SU-DHL-6 (cell line): ENCODE data around the gene OSBPL5.

Experiments
- H2AFZ ChIP-seq: fragments of 200-600 bp; sonication (generic); 2 replicates; pipeline ENCODE4 v1.6.1; 2014; ENCODE audit warnings: low read depth, mild to moderate bottlenecking, moderate library complexity, mixed read lengths, antibody characterized with exemption, low read length; ENCODE audit not compliant: severe bottlenecking
- H3F3A ChIP-seq: fragments of 200-600 bp; shearing (Covaris generic); 2 replicates; pipeline ENCODE4 v1.6.0; 2016; ENCODE audit warnings: antibody characterized with exemption, mild to moderate bottlenecking; ENCODE audit not compliant: insufficient read depth
- H3K27ac ChIP-seq: fragments of 200-600 bp; sonication (generic); 2 replicates; pipeline ENCODE4 v1.5.1; 2016; ENCODE audit warnings: low read depth, mild to moderate bottlenecking, low read length, moderate library complexity, mixed read lengths
- H3K27me3 ChIP-seq: fragments of 200-600 bp; sonication (generic), shearing (Covaris generic); 2 replicates; pipeline ENCODE4 v1.6.0; 2014; ENCODE audit warnings: mild to moderate bottlenecking, low read length
- H3K36me3 ChIP-seq: fragments of 200-600 bp; sonication (generic); 2 replicates; pipeline ENCODE4 v1.6.1; 2014; ENCODE audit warnings: mild to moderate bottlenecking, low read length, mixed read lengths
- H3K4me2 ChIP-seq: fragments of 300-600, 200-600 bp; shearing (Covaris generic), sonication (generic); 2 replicates; pipeline ENCODE4 v1.6.0; 2014; ENCODE audit warnings: low read length, low read depth, mild to moderate bottlenecking; ENCODE audit not compliant: poor library complexity, severe bottlenecking
- H3K4me3 ChIP-seq: fragments of 200-600 bp; sonication (generic); 2 replicates; pipeline ENCODE4 v1.5.1; 2014; ENCODE audit warnings: antibody characterized with exemption, low read length, mild to moderate bottlenecking, mixed read lengths; ENCODE audit not compliant: insufficient read depth, poor library complexity, severe bottlenecking
- H3K79me2 ChIP-seq: fragments of 200-600 bp; sonication (generic); 2 replicates; pipeline ENCODE4 v1.6.1; 2014; ENCODE audit warnings: mild to moderate bottlenecking, low read length, moderate library complexity; ENCODE audit not compliant: insufficient read depth
- H3K9ac ChIP-seq: fragments of 200-600 bp; sonication (generic); 2 replicates; pipeline ENCODE4 v1.7.0; 2014; ENCODE audit warnings: mild to moderate bottlenecking, low read length
- H3K9me2 ChIP-seq: fragments of 200-600 bp; sonication (generic); replicated peaks from 2 replicates; pipeline ENCODE4 v1.6.1; 2014; ENCODE audit warnings: low read length; ENCODE audit not compliant: insufficient read depth
- H3K9me3 ChIP-seq: fragments of 200-600 bp; sonication (generic); 2 replicates; pipeline ENCODE4 v1.6.1; 2014; ENCODE audit warnings: low read length, mixed read lengths; ENCODE audit not compliant: insufficient read depth
- H4K20me1 ChIP-seq: fragments of 200-600 bp; sonication (generic); 2 replicates; pipeline ENCODE4 v1.6.1; 2014; ENCODE audit warnings: low read depth, mild to moderate bottlenecking, antibody characterized with exemption, low read length, moderate library complexity, mixed read lengths
- EZH2phosphoT487 ChIP-seq: fragments of 200-600 bp; sonication (generic), shearing (Covaris generic); conservative IDR thresholded peaks from 2 replicates; pipeline ENCODE4 v1.6.1; 2018; ENCODE audit warnings: mild to moderate bottlenecking, antibody characterized with exemption, low read length, moderate library complexity, mixed read lengths
- TF ChIP-seq, protein P1 (sequence below): fragments of 200-600 bp; sonication (generic); IDR thresholded peaks from one replicate; pipeline ENCODE4 v1.5.1; 2017; ENCODE audit warnings: antibody characterized with exemption, mild to moderate bottlenecking, low read length, moderate library complexity; ENCODE audit not compliant: insufficient read depth, poor library complexity, severe bottlenecking

The OSBPL5 gene

DNA sequence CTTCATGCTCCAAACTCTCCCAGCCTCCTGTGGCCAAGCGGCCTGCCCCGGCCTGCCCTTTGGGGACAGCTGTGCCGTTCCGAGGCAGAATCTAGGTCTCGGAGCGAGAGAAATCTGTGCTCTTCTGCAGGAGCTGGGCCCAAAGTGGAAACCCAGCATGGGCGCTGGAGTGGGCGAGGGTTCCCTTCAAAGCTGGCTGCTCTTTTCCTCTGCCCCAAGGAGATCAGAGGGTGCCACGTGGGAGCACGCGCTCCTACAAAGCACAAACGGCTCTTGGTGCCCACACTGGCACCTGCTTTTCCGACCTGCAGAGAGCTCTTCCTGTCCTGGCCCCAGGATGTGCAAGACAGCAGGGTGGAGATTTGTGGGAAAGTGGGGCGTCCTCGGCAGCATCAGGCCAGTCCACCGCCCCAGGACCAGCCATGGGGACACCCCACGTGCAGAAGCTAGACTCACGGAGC, 6.9 kb downstream of the OSBPL5 start:
- no peak overlapping the region for H3K9ac ChIP-seq
- H3K4me2 ChIP-seq = no peak overlapping the region
- H3K36me3 ChIP-seq = no peaks in the 10 kb centered on the region
- no peak overlapping the region for H3K27ac ChIP-seq
- H3K27me3 ChIP-seq = no peaks in the 10 kb centered on the region
- no peak overlapping the region for H2AFZ ChIP-seq
- no peaks in the 10 kb centered on the region for H3K79me2 ChIP-seq
- H3K9me2 ChIP-seq = no peaks in the 10 kb centered on the region
- TF ChIP-seq, protein P1, sequence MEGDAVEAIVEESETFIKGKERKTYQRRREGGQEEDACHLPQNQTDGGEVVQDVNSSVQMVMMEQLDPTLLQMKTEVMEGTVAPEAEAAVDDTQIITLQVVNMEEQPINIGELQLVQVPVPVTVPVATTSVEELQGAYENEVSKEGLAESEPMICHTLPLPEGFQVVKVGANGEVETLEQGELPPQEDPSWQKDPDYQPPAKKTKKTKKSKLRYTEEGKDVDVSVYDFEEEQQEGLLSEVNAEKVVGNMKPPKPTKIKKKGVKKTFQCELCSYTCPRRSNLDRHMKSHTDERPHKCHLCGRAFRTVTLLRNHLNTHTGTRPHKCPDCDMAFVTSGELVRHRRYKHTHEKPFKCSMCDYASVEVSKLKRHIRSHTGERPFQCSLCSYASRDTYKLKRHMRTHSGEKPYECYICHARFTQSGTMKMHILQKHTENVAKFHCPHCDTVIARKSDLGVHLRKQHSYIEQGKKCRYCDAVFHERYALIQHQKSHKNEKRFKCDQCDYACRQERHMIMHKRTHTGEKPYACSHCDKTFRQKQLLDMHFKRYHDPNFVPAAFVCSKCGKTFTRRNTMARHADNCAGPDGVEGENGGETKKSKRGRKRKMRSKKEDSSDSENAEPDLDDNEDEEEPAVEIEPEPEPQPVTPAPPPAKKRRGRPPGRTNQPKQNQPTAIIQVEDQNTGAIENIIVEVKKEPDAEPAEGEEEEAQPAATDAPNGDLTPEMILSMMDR = no peak
- H3K4me3 ChIP-seq = no peak overlapping the region
- H3F3A ChIP-seq = no peaks in the 10 kb centered on the region
- no peaks in the 10 kb centered on the region for H4K20me1 ChIP-seq
- no peaks in the 10 kb centered on the region for H3K9me3 ChIP-seq

- no peaks in the 10 kb centered on the region for H4K20me1 ChIP-seq
- no peak for TF ChIP-seq EZH2phosphoT487
- TF ChIP-seq, protein P1 = no peak
- H2AFZ ChIP-seq = no peak overlapping the region
- no peaks in the 10 kb centered on the region for H3K9me3 ChIP-seq
- H3K9me2 ChIP-seq = no peaks in the 10 kb centered on the region
- H3K79me2 ChIP-seq = no peaks in the 10 kb centered on the region
- no peaks in the 10 kb centered on the region for H3F3A ChIP-seq
- H3K36me3 ChIP-seq = no peaks in the 10 kb centered on the region
- H3K4me2 ChIP-seq = no peak overlapping the region
- H3K27ac ChIP-seq = no peak overlapping the region
- no peak overlapping the region for H3K4me3 ChIP-seq
- no peaks in the 10 kb centered on the region for H3K27me3 ChIP-seq
- H3K9ac ChIP-seq = no peak overlapping the region
Measured at GRCh38 chr11:3157381-3158130, 7.6 kb downstream of the OSBPL5 start.

DNA sequence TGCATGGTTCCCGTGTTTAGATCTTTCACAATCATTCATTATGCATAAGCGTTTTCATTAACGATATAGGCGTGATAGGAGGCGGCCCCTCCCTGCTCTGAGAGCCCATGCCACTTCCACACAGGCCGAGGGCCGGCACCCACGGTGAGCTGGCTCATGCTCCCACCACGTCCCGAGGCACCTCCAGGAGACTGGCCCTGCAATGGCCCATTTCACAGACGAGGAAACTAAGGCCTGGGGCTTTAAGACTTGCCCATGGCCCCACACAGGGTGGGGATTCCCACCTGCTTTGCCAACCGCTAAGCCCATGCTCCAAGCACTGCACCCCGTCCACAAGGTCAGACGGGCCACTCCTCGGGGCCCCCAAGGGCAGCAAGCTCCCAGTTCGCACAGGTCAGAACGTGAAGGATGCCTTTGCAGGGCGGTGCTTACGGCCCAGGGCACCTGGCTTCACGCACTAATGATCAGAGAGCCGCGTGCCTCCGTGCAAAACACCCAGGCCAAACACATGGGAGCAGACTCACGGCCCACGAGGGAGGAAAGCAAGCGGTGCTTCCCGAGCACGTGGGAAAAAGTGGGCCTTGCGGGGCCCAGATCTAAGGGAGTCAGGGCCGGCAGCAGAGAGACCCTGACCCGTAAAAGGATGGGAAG, 8.3 kb downstream of the OSBPL5 start:
- no peaks in the 10 kb centered on the region for H3K36me3 ChIP-seq
- no peaks in the 10 kb centered on the region for H3K9me2 ChIP-seq
- H3K27ac ChIP-seq = no peak overlapping the region
- no peaks in the 10 kb centered on the region for H3K9me3 ChIP-seq
- no peak overlapping the region for H3K9ac ChIP-seq
- H2AFZ ChIP-seq = no peak overlapping the region
- no peak overlapping the region for H3K4me2 ChIP-seq
- TF ChIP-seq, protein P1 = no peak
- no peak for TF ChIP-seq EZH2phosphoT487
- no peaks in the 10 kb centered on the region for H3F3A ChIP-seq
- no peaks in the 10 kb centered on the region for H3K27me3 ChIP-seq
- H4K20me1 ChIP-seq = no peaks in the 10 kb centered on the region
- H3K79me2 ChIP-seq = no peaks in the 10 kb centered on the region
- H3K4me3 ChIP-seq = no peak overlapping the region
